CD4-positive, CD25-positive, alpha-beta regulatory T cell (primary cell): ENCODE results near the gene BTN3A1. TPM values are rescaled to one million over a fixed set of nuclear protein-coding genes. Genes with fewer than 3 reads are reported as not detected.
"Not testable (repeated sequence)": the region's sequence is repeated elsewhere in the genome, so short reads cannot be mapped to it uniquely, and the experiment has no call there.

ENCODE experiments used
- ATAC-seq, 2 donors: fragments of 150-1000 bp; cut with Tn5 transposase; one replicate each; pipeline ENCODE4 v1.10.0; 2021; ENCODE audit warnings: low read depth in 2 of 2, moderate number of reproducible peaks in 2 of 2, moderate library complexity in 1 of 2
- DNase-seq, 3 donors: peaks; one replicate each; pipeline versions ENCODE4 v3.0.0 to v3.0.0-alpha.2; 2012 to 2022; ENCODE audit warnings: mixed read lengths in 1 of 3
- H3K27ac ChIP-seq: one replicate; pipeline ENCODE4 v1.7.0; 2013; ENCODE audit warnings: mild to moderate bottlenecking, low read length; ENCODE audit not compliant: insufficient read depth, poor library complexity, severe bottlenecking
- H3K27me3 ChIP-seq: one replicate; pipeline ENCODE4 v1.7.0; 2013; ENCODE audit warnings: low read length; ENCODE audit not compliant: control insufficient read depth, insufficient read depth
- H3K36me3 ChIP-seq: one replicate; pipeline ENCODE4 v1.7.0; 2013; ENCODE audit warnings: mild to moderate bottlenecking, low read length, moderate library complexity; ENCODE audit not compliant: control insufficient read depth, insufficient read depth
- H3K4me1 ChIP-seq: 2 replicates; pipeline ENCODE4 v1.7.0; 2013; ENCODE audit warnings: mild to moderate bottlenecking, low read length; ENCODE audit not compliant: insufficient read depth, control insufficient read depth, poor library complexity, severe bottlenecking
- H3K4me3 ChIP-seq: one replicate; pipeline ENCODE4 v1.7.0; 2013; ENCODE audit warnings: low read depth, mild to moderate bottlenecking, low read length, moderate library complexity
- H3K9me3 ChIP-seq, 2 experiments: 1 replicate in 1 of 2; 2 replicates in 1 of 2; pipeline ENCODE4 v1.7.0; 2013; ENCODE audit warnings: low read length in 2 of 2, mild to moderate bottlenecking in 1 of 2, moderate library complexity in 1 of 2; ENCODE audit not compliant: control insufficient read depth in 2 of 2
- H3K27ac Mint-ChIP-seq, 3 donors: one replicate each; pipeline ENCODE4 v1.8.0; 2020 to 2022; ENCODE audit warnings: mild to moderate bottlenecking in 3 of 3, mixed read lengths in 3 of 3, moderate library complexity in 2 of 3
- H3K27me3 Mint-ChIP-seq: one replicate; pipeline ENCODE4 v1.8.0; 2022; ENCODE audit warnings: mild to moderate bottlenecking, mixed read lengths
- H3K36me3 Mint-ChIP-seq: one replicate; pipeline ENCODE4 v1.8.0; 2020; ENCODE audit warnings: mixed read lengths
- H3K4me1 Mint-ChIP-seq, 4 donors: one replicate each; pipeline ENCODE4 v1.8.0; 2020 to 2022; ENCODE audit warnings: mixed read lengths in 4 of 4, mild to moderate bottlenecking in 1 of 4
- H3K4me3 Mint-ChIP-seq, 4 donors: one replicate each; pipeline ENCODE4 v1.8.0; 2020 to 2022; ENCODE audit warnings: mild to moderate bottlenecking in 4 of 4, mixed read lengths in 4 of 4, moderate library complexity in 3 of 4
- H3K9me3 Mint-ChIP-seq, 7 donors: one replicate each; pipeline ENCODE4 v1.8.0; 2020 to 2022; ENCODE audit warnings: mixed read lengths in 7 of 7, mild to moderate bottlenecking in 3 of 7, moderate library complexity in 2 of 7
- polyA plus RNA-seq, 4 donors: library from polyadenylated mRNA; unstranded; fragments of 300-500 nt; fragmentation: Illumina TruSeq; gene quantifications; one replicate each; pipeline ENCODE4 v1.2.3, GENCODE V29; 2021
- total RNA-seq: library from RNA; stranded (reverse); gene quantifications from one replicate; pipeline ENCODE4 v1.2.3, GENCODE V29; 2022

BTN3A1 gene
- 279 TPM for total RNA-seq
- polyA plus RNA-seq = 10 to 100 TPM; 67.4 to 100.0 (median 71.2) TPM

- H3K36me3 Mint-ChIP-seq = peaks cover 24% of the 10 kb centered on the region
- no peaks in the 10 kb centered on the region for H3K27me3 ChIP-seq
- H3K9me3 ChIP-seq = no peaks in the 10 kb centered on the region
- peak; percentile 62 to 86 (median 82) for DNase-seq
- H3K4me3 Mint-ChIP-seq = peak within 1 kb of the TSS; percentile 99 to 100 (median 100)
- H3K27me3 Mint-ChIP-seq = no peaks in the 10 kb centered on the region
- no peaks in the 10 kb centered on the region for H3K9me3 Mint-ChIP-seq
- H3K4me3 ChIP-seq = peak within 1 kb of the TSS; percentile 99
- H3K36me3 ChIP-seq = peaks cover 24% of the 10 kb centered on the region
- peaks cover 44% of the 10 kb centered on the region for H3K4me1 ChIP-seq
- peaks cover 5 to 61% (median 45%) of the 10 kb centered on the region in 4 donors for H3K4me1 Mint-ChIP-seq
- peak within 1 kb of the TSS; percentile 89 for H3K27ac ChIP-seq
- peak within 1 kb of the TSS; percentile 99 to 100 (median 99) for H3K27ac Mint-ChIP-seq
- peak; percentile 85 to 86 for ATAC-seq
These were observed at the start of gene BTN3A1 for GRCh38 chr6:26401987-26402658. TSS of gene BTN3A1 (plus strand) at chr6:26402275. CDS start at chr6:26405564, 3,289 bp downstream.

DNA sequence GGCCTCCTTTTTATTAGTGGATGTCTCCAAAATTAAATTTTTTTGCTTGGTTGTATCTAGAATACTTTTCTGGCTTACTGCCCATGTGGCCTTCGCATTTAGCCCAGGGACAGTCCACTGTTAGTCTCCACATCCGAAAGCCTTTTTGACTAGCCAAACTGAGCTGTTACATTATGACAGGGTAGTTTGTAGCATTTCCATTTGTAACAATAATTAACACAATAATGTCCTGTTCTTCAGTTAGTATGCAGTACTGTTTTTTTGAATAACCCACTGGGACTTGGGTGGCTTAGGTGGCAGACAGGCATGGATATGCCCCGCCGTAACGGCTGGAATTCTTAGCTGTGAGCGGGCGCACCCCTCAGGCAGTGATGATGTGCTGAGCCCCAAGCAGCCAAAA is 49.8 kb upstream of the BTN3A1 start:
- no peak overlapping the region for H3K27ac ChIP-seq
- peaks cover 0 to 6% (median under 1%) of the 10 kb centered on the region in 4 donors for H3K4me1 Mint-ChIP-seq
- H3K36me3 ChIP-seq = no peaks in the 10 kb centered on the region
- no peak overlapping the region for H3K4me3 ChIP-seq
- H3K9me3 ChIP-seq = no peaks in the 10 kb centered on the region
- no peaks in the 10 kb centered on the region for H3K27me3 ChIP-seq
- no peak for DNase-seq
- peaks cover 7% of the 10 kb centered on the region for H3K27me3 Mint-ChIP-seq
- ATAC-seq = no peak
- no peaks in the 10 kb centered on the region for H3K9me3 Mint-ChIP-seq
- H3K4me1 ChIP-seq = no peaks in the 10 kb centered on the region
- H3K36me3 Mint-ChIP-seq = no peaks in the 10 kb centered on the region
- no peak overlapping the region for H3K4me3 Mint-ChIP-seq
- H3K27ac Mint-ChIP-seq = no peak overlapping the region

DNA sequence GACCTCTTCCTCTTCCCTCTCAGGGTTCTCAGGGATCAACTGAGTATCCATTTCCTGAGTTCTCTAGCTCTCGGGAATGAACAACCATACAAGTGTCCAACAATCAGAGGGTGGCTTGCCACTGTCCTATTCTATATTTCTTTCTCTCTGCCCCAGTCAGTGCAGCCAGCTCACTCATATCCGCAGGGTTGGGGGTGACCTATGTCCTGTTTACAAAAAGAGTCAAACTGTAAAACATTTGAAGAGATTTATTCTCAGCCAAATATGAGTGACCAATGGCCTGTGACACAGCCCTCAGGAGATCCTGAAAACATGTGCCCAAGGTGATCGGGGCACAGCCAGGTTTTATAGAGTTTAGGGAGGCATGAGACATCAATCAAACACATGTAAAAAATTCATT is 47.9 kb upstream of the BTN3A1 start:
- Mint-ChIP-seq H3K4me3 (no peak overlapping the region), H3K4me1 (peaks cover 4 to 17% (median 10%) of the 10 kb centered on the region in 4 donors), H3K27ac (peak overlapping the region in 1 of 3 donors; percentile 74), H3K9me3 (no peaks in the 10 kb centered on the region), H3K27me3 (no peaks in the 10 kb centered on the region), H3K36me3 (no peaks in the 10 kb centered on the region)
- ATAC-seq (no peak), DNase-seq (no peak)
- Histone ChIP-seq H3K4me1 (peaks cover 12% of the 10 kb centered on the region), H3K36me3 (no peaks in the 10 kb centered on the region), H3K27me3 (no peaks in the 10 kb centered on the region), H3K4me3 (no peak overlapping the region), H3K9me3 (no peaks in the 10 kb centered on the region), H3K27ac (no peak overlapping the region)

DNA sequence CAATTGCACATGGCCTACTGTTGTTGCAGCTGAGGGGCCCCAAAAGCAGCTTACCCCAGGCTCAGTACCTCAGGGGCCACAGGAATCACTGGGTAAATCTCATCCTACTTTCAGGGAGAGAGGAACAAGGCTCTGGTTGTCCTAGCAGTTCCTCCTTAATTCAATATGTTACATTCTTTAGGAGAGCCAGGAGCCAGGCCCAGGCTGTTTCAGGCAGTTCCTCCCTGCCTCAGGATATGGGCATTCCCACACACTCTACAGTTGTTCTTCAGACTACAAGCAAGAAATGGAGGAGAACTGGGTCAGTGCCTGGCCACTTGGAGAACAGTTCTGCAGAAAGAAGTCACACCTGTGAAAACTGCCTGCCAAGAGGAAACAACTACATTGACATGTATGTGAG is 46.7 kb upstream of the BTN3A1 start:
- no peaks in the 10 kb centered on the region for H3K9me3 ChIP-seq
- DNase-seq = no peak
- H3K27ac Mint-ChIP-seq = peak overlapping the region in 1 of 3 donors; percentile 43
- H3K27me3 Mint-ChIP-seq = no peaks in the 10 kb centered on the region
- no peaks in the 10 kb centered on the region for H3K36me3 Mint-ChIP-seq
- peaks cover 16% of the 10 kb centered on the region for H3K4me1 ChIP-seq
- no peak overlapping the region for H3K4me3 Mint-ChIP-seq
- H3K4me3 ChIP-seq = no peak overlapping the region
- no peak overlapping the region for H3K27ac ChIP-seq
- no peaks in the 10 kb centered on the region for H3K9me3 Mint-ChIP-seq
- no peaks in the 10 kb centered on the region for H3K27me3 ChIP-seq
- peaks cover 4 to 19% (median 14%) of the 10 kb centered on the region in 4 donors for H3K4me1 Mint-ChIP-seq
- no peaks in the 10 kb centered on the region for H3K36me3 ChIP-seq
- no peak for ATAC-seq

GRCh38 chr6:26357543-26357942 is 44.5 kb upstream of the BTN3A1 start:
- peaks cover 14 to 40% (median 33%) of the 10 kb centered on the region in 4 donors for H3K4me1 Mint-ChIP-seq
- H3K27ac ChIP-seq, H3K9me3 ChIP-seq, H3K27me3 Mint-ChIP-seq, H3K9me3 Mint-ChIP-seq, H3K27ac Mint-ChIP-seq, H3K4me3 Mint-ChIP-seq, H3K4me3 ChIP-seq, ATAC-seq, H3K27me3 ChIP-seq, DNase-seq, H3K36me3 ChIP-seq, H3K36me3 Mint-ChIP-seq: not testable (repeated sequence)
- peaks cover 35% of the 10 kb centered on the region for H3K4me1 ChIP-seq

DNA sequence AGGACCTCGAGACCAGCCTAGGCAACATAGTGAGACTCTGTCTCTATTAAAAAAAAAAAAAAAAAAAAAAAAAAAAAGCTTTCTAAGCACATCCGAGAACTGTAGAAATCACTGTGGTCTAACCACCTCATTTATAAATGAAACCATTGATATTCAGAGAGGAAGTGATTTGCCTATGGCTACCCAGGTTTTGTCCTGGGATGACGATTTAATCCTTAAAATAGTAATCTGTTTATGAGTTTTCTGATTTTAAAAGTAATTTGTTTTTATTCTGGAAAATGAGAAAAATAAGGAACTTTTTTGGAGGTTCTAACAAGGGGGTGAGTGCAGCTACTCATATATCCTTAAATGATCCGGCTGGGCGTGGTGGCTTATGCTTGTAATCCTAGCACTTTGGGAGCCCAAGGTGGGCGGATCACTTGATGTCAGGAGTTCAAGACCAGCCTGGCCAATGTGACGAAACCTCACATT is 43.5 kb upstream of the BTN3A1 start:
- peak overlapping the region in 2 of 3 donors; percentile 20 to 60 for H3K27ac Mint-ChIP-seq
- H3K9me3 ChIP-seq = no peaks in the 10 kb centered on the region
- peak in 1 of 2 donors; percentile 55 for ATAC-seq

DNA sequence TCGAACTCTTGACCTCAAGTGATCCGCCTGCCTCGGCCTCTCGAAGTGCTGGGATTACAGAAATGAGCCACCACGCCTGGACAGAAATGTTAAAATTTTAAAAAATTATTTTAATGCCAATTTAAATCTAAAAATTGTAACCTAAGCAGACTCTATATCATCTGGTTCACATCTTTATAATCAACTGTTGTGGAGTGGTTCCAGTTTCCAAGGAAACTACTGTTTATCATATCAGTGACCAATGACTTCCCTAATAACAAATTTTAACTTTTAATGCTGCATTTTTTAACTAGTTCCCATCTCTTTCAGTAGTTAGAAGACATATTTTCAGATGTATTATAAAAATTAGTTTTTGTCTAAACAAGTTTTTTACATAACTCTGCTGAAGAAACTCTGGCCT is 42.3 kb upstream of the BTN3A1 start:
- Mint-ChIP-seq H3K27me3 (no peaks in the 10 kb centered on the region), H3K4me3 (no peak overlapping the region), H3K9me3 (no peaks in the 10 kb centered on the region), H3K4me1 (peaks cover 21 to 54% (median 45%) of the 10 kb centered on the region in 4 donors), H3K27ac (no peak overlapping the region), H3K36me3 (no peaks in the 10 kb centered on the region)
- no peaks in the 10 kb centered on the region for H3K9me3 ChIP-seq
- no peak for ATAC-seq
- no peaks in the 10 kb centered on the region for H3K36me3 ChIP-seq
- H3K27ac ChIP-seq = peak overlapping the region; percentile 83
- DNase-seq = no peak
- peaks cover 56% of the 10 kb centered on the region for H3K4me1 ChIP-seq
- H3K27me3 ChIP-seq = no peaks in the 10 kb centered on the region
- no peak overlapping the region for H3K4me3 ChIP-seq

More for the DNA sequence above, 43.5 kb upstream of the BTN3A1 start:
- Mint-ChIP-seq H3K36me3 (no peaks in the 10 kb centered on the region), H3K4me3 (peak overlapping the region in 3 of 4 donors; percentile 22 to 66 (median 66)), H3K4me1 (peaks cover 21 to 49% (median 42%) of the 10 kb centered on the region in 4 donors), H3K27me3 (no peaks in the 10 kb centered on the region), H3K9me3 (no peaks in the 10 kb centered on the region)
- no peak overlapping the region for H3K27ac ChIP-seq
- DNase-seq = peak in 2 of 3 donors; percentile 41 to 61
- no peaks in the 10 kb centered on the region for H3K36me3 ChIP-seq
- no peaks in the 10 kb centered on the region for H3K27me3 ChIP-seq
- peaks cover 45% of the 10 kb centered on the region for H3K4me1 ChIP-seq
- peak overlapping the region; percentile 1 for H3K4me3 ChIP-seq
